T-helper 2 cell treated with Interferon-gamma antibody and Interleukin-4, amounts not matched to agents 100 ng/mL and 5 ng/mL, for 36 hours (primary cell): Measurements from ENCODE around the gene GLI3. TPM values are rescaled to one million over a fixed set of nuclear protein-coding genes. Genes with fewer than 3 reads are reported as not detected.
"Not testable (repeated sequence)": the region's sequence is repeated elsewhere in the genome, so short reads cannot be mapped to it uniquely, and the experiment has no call there.

Experiments
- intact Hi-C: fragments of 100-400 bp; cut with micrococcal nuclease; formaldehyde crosslinking; loops from one replicate; pipeline ENCODE4 v1.15.1; 2023
- total RNA-seq: library from RNA; stranded (reverse); gene quantifications from 2 replicates; pipeline ENCODE4 v1.2.3, GENCODE V29; 2022

GLI3 gene
- total RNA-seq, 1 donor from 2014 or later = not detected

DNA sequence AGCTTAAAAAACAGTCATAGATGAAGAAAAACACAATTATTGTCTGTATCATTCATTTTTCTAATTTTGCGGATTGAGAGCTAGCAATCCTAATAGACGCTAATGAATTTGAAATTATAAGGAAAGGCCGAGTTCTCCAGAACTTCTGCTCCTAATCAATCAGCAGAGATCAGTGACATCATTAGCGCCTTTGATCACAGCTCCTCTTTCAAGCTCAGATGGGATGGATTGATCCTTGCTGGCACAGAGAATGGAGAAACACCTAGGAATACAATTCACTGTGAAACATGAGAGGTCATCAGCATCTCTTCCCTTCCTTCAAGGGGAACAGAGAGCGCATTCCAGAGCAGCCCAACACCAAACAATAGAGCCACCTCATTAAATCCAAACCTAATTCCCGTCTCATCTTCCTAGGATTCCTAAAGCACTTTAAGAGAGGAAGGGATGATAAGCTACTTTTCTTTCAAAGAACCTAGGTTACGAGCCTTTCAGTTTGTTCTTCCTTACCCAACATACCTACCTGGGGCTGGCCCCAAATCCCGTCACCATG lies 24.4 kb downstream of the GLI3 start:
- intact Hi-C loops = no loop called here

DNA sequence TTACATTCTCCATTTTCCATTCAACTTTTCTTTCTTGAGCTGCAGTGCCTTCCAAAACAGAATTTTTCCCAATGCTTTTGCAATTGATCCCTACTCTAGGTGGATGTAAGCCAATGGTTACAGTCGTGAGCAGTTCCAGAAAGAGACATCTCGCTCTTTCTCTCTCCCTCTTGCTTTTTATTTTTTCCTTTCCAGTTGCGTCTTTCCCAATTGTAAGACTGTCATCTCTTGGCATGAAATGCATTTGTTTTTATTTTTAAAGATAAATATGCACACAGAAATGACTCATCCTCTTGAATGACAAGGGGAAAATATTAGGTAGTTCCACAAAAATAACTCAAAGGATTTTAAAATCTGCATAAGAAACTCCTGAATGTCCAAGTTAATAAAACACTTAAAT lies 25.1 kb downstream of the GLI3 start:
- intact Hi-C loops = no loop called here

GRCh38 chr7:42210779-42211178 lies 26.2 kb downstream of the GLI3 start:
- intact Hi-C loops = no loop called here

DNA sequence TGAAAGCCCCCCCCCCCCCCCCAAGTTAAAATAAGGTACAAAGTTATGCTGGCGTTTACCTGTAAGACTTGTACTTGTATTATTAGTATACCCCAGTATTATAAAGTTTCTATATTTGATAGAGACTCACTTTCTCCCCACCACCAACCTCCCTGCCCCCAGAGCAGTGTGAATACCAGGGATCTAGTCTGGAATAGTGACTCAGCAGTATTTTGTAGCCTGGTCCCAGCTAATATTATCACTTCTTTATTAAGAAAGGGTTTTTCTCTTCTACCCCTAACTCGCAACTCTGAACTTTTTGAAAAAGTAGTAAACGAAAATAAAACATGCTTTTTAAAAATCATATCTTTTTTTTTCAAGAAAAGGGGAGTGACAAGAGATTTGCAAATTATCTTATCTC lies 26.7 kb downstream of the GLI3 start:
- intact Hi-C loops = no loop called here

- intact Hi-C loops = not testable (repeated sequence)
Measured at GRCh38 chr7:42209085-42209484, 27.9 kb downstream of the GLI3 start.

GRCh38 chr7:42208572-42208971 lies 28.4 kb downstream of the GLI3 start:
- intact Hi-C loops = no loop called here

- intact Hi-C loops = no loop called here
Measured at GRCh38 chr7:42207420-42207819, 29.6 kb downstream of the GLI3 start.

GRCh38 chr7:42203336-42203735 lies 33.7 kb downstream of the GLI3 start:
- intact Hi-C loops = no loop called here

DNA sequence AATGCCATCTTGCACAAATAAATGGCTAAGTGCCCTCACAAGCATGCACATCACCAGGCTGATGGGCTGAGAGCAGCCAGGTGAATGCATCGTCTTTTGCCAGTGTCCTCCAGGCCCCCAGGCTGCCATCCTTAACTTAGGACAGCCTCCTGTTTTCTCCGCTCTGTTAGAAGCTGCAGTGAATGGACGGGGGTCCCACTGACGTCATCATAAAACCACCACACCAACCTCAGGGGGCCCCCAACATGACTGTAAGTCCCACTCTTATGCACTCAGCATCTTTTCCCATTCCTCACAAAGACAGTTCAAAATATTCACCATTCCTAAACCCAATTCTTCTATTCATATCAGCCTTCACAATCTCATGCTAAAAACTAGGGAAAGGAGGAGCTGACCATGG lies 34.4 kb downstream of the GLI3 start:
- intact Hi-C loops = no loop called here

GRCh38 chr7:42198974-42199668 lies 37.9 kb downstream of the GLI3 start:
- intact Hi-C loops = no loop called here

- intact Hi-C loops = no loop called here
Measured at GRCh38 chr7:42198296-42198695, 38.7 kb downstream of the GLI3 start.

- intact Hi-C loops = no loop called here
Measured at GRCh38 chr7:42197451-42197850, 39.6 kb downstream of the GLI3 start.

DNA sequence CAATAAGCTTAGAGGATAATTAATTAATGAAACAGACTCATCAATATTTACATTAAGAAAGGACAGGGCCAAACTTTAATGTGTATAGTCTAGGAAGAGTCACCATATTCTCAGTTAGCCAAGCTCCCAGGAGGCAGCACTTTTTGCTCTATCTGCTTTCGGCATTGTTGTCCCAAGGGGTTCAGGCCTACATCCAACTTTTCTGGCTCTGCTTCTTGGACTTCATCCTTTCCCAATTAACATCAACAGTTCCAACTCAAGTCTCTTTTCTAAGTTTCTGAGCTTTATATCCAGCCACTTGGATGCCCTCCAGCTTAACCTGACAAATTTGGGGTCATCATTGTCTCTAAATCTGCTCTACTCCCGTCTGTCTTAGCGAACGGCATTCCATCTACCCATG lies 42.8 kb downstream of the GLI3 start:
- intact Hi-C loops = no loop called here

- intact Hi-C loops = no loop called here
Measured at GRCh38 chr7:42193471-42194129, 43.4 kb downstream of the GLI3 start.

GRCh38 chr7:42192851-42193461 lies 44.1 kb downstream of the GLI3 start:
- intact Hi-C loops = no loop called here

DNA sequence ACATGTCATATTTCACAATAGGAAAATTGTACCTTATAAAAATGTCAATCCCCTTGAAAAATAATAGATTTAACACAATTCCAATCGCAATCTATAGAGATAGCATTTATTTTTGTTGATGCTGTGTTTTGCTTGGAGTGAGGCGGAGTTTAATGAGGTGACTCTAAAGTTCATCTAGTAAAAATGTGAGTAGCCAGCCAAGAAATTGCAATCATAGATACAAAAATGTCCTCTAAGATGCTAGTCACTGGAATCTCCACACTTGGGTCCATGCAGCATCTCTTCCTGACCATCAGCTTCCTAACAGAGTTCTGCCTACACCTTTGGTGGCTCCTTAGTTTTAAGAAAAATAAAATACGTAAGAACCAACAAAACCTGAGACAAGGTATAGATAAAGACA lies 44.9 kb downstream of the GLI3 start:
- intact Hi-C loops = no loop called here

DNA sequence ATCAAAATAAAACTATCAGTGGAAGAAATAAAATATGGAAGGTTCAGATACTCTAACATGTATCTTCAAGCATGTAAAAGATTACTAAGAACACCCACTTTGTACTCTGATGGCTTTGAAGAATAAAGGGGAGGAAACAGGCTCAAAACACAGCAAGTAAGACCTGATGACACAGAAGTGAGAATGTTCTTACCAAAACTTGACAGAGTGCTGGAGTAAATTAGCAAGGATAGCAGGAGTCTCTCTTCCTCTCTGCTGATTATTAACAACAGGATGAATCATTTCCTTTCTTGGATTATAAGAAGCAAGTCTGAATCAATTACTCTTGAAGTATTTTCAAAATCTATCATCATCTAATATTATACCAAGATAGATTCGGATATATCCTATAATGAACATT lies 47.5 kb downstream of the GLI3 start:
- intact Hi-C loops = no loop called here

GRCh38 chr7:42186151-42186550 lies 50.9 kb downstream of the GLI3 start:
- intact Hi-C loops = no loop called here

GRCh38 chr7:42185726-42186125 lies 51.3 kb downstream of the GLI3 start:
- intact Hi-C loops = no loop called here

DNA sequence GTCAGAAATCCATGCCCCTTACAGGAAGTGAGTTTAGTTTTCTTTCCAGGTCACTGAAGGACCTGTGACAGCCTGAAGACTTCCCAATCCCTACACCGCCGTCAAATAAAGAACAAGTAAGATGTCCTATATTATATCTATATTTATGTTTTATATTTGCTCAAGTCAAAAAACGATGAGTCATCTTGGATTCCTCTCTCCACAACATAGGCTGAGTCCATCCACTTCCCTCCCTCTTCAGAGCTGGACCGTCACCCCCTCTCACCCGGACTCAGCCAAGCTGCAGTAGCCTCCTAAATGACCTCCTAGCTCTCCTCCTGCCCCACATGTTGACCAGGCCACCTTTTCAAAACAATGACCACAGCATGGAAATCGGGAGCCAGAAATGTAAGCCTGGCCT lies 53.5 kb downstream of the GLI3 start:
- intact Hi-C loops = no loop called here

DNA sequence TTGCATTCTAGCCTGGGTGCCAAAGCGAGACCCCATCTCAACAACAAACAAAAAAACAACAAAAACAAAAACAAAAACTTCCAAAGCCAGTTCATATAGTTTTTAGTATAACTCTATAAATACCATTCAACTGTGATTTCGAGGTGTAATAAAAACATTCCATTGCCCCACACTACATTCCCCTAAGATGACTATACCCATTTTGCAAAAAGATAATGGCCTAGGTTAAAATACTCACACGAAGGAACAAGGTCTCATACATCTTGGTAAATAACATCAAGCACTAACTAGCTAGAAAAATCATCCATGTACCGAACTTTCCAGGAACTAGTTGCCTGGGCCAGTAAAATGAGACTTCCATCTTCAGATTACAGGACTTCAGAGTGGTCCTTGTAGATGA lies 55.4 kb downstream of the GLI3 start:
- intact Hi-C loops = no loop called here

DNA sequence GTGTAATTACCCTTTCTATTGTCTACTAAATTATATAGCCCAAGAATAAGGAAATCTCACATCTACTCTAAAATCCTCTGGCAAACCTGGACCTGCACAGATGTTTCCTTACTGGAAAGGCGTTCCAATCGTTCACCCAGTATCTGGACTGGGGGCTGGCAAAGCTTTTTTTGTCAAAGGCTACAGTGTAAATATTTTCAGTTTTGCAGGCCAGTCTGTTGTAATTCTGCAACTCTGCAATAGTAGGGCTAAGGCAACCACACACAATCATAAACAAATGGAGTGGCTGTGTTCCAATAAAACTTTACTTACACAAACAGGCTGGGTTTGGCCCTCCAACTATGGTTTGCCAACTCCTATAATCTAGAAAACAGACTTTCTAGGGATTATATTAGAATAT lies 56.2 kb downstream of the GLI3 start:
- intact Hi-C loops = no loop called here

GRCh38 chr7:42176724-42177101 lies 60.3 kb downstream of the GLI3 start:
- intact Hi-C loops = no loop called here
